GM12891 (cell line): ENCODE measurements around the gene HDGFL3.
"Not testable (repeated sequence)": the region's sequence is repeated elsewhere in the genome, so short reads cannot be mapped to it uniquely, and the experiment has no call there.

Experiments used
- DNase-seq: peaks from one replicate; pipeline ENCODE4 v3.0.0; 2011; ENCODE audit warnings: low spot score; ENCODE audit not compliant: insufficient read length
- FAIRE-seq: peaks from 2 replicates; lab custom pipeline; 2011; peaks lifted over from hg19 to GRCh38; lab: Jason Lieb, UNC
- PAX5 ChIP-seq: IDR thresholded peaks from 2 replicates; pipeline ENCODE4 v1.6.1; 2011; ENCODE audit warnings: low read length, moderate library complexity, mild to moderate bottlenecking; ENCODE audit not compliant: insufficient read depth, severe bottlenecking
- POLR2A ChIP-seq: IDR thresholded peaks from 2 replicates; pipeline ENCODE4 v1.6.1; 2011; ENCODE audit warnings: low read depth, low read length, control low read depth
- POLR2AphosphoS5 ChIP-seq: IDR thresholded peaks from 2 replicates; pipeline ENCODE4 v1.6.1; 2011; ENCODE audit warnings: low read depth, low read length, control low read depth
- POU2F2 ChIP-seq: IDR thresholded peaks from 2 replicates; pipeline ENCODE4 v1.6.1; 2011; ENCODE audit warnings: low read depth, mild to moderate bottlenecking, control low read depth, low read length, moderate library complexity
- SPI1 ChIP-seq: IDR thresholded peaks from 2 replicates; pipeline ENCODE4 v1.6.1; 2011; ENCODE audit warnings: low read depth, low read length, control low read depth
- TAF1 ChIP-seq: IDR thresholded peaks from 2 replicates; pipeline ENCODE4 v1.6.1; 2011; ENCODE audit warnings: low read depth, low read length, control low read depth

Gene HDGFL3

GRCh38 chr15:83090465-83090864 lies 117.2 kb downstream of the HDGFL3 start:
- FAIRE-seq (no peak), DNase-seq (no peak)
- TF ChIP-seq TAF1 (no peak), PAX5 (no peak), SPI1 (no peak), POLR2AphosphoS5 (no peak), POLR2A (no peak), POU2F2 (no peak)

DNA sequence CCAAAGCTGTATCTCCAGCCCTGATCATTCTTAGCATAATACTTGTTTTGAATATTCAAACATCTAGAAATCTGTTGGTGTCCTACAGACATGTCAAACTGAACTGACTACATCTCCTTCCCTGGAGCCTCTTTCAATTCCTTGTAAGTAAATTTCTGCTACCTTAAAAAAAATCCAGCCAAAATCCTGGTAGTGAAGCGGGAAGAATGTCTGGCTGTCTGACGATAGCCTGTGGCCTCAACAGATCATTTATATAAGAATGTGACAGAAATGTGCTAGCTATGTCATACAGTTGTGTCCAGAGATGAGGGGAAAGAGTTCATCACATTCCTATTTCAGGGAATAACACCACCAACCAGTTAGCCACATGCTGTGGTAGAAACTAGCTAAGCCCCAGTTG lies 118.7 kb downstream of the HDGFL3 start:
- no peak for TF ChIP-seq SPI1
- no peak for TF ChIP-seq POU2F2
- no peak for TF ChIP-seq POLR2AphosphoS5
- no peak for TF ChIP-seq POLR2A
- TF ChIP-seq TAF1 = no peak
- no peak for TF ChIP-seq PAX5

GRCh38 chr15:83087576-83087975 lies 120.0 kb downstream of the HDGFL3 start:
- TF ChIP-seq POU2F2 (no peak), POLR2A (no peak), PAX5 (no peak), TAF1 (no peak), SPI1 (no peak), POLR2AphosphoS5 (no peak)
- DNase-seq (no peak), FAIRE-seq (no peak)

More for the DNA sequence above, 118.7 kb downstream of the HDGFL3 start:
- FAIRE-seq = no peak
- no peak for DNase-seq

DNA sequence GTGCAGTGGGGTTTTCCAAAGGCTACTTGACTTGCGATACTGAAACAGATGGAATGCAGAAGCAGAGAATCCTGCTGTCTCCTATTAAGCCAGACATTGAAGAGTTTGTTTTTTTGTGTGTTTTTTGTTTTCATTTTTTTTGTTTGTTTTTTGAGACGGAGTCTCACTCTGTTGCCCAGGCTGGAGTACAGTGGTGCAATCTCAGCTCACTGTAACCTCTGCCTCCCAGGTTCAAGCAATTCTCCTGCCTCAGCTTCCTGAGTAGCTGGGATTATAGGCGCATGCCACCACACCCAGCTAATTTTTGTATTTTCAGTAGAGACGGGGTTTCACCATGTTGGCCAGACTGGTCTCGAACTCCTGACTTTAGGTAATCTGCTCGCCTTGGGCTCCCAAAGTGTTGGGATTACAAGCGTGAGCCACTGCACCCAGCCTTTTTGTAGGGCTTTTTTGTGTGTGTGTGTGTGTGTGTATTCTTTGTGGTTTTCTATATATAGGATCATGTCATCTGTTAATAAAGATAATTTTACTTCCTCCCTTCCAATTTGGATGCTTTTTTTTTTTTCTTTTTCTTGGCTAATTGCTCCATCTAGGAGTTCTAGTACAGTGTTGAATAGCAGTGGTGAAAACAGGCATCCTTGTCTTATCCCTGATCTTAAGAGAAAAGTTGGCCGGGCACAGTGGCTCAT lies 121.6 kb downstream of the HDGFL3 start:
- not testable (repeated sequence) for DNase-seq, FAIRE-seq

DNA sequence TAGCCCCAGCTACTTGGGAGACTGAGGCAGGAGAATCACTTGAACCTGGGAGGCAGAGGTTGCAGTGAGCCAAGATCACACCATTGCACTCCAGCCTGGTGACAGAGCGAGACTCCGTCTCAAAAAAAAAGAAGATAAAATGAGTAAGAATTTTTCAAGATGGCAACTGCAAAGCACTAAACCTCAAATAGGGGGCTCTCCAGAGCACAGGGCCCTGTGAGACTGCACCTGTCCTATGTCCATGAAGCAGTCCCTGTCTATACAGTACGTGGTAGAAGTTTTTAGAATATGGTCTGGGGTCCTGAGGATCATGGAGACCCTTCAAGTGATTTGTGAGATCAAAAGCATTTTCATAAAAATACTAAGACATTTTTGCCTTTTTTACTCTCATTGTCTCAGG lies 122.2 kb downstream of the HDGFL3 start:
- DNase-seq, FAIRE-seq: not testable (repeated sequence)

- no peak for FAIRE-seq
- no peak for DNase-seq
- TF ChIP-seq PAX5 (no peak), SPI1 (no peak), POLR2A (no peak), POLR2AphosphoS5 (no peak), TAF1 (no peak), POU2F2 (no peak)
These were observed 124.8 kb downstream of the HDGFL3 start for GRCh38 chr15:83082730-83083386.

DNA sequence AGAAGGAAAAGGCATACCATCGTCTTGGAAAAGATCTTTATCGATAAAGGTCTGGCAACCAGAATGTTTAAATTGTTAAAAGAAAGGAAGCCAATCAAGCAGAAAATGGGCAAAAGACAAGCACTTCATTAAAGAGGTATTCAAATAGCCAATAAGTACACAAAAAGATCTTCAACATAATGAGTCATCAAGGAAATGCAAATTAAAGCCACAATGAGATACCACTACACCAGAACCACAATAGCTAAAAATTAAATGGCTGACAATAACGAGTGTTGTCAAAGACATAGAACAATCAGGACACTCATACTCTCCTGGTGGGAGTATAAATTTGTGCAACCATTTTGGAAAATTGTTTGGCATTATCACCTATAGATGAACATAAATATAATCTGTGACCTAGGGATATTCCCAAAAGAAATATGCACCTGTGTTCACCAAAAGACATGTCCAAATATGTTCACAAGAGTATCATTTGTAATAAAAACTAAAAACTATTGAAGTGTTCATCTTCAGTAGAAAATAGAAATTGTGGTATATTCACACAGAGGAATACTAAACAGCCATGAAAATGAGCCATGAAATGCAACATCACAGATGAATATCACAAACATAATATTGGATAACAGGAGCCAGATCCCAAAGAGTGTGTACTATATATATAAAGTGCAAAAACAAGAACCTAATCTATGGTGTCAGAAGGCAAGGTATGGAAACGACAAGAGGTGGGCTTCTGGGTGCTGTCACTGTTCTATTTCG lies 126.2 kb downstream of the HDGFL3 start:
- TF ChIP-seq SPI1 (no peak), POLR2AphosphoS5 (no peak), TAF1 (no peak), POU2F2 (no peak), POLR2A (no peak), PAX5 (no peak)
- no peak for DNase-seq
- no peak for FAIRE-seq

- TF ChIP-seq POLR2AphosphoS5 = no peak
- no peak for TF ChIP-seq PAX5
- no peak for TF ChIP-seq POLR2A
- no peak for TF ChIP-seq POU2F2
- TF ChIP-seq TAF1 = no peak
- TF ChIP-seq SPI1 = no peak
- no peak for DNase-seq
- FAIRE-seq = no peak
These were observed 128.9 kb downstream of the HDGFL3 start for GRCh38 chr15:83078712-83079111.
